HepG2 (cell line): ENCODE results near the gene BTBD1. TPM values are rescaled to one million over a fixed set of nuclear protein-coding genes. Genes with fewer than 3 reads are reported as not detected.

ENCODE experiments used
- ELF4 ChIP-seq: sonication (generic); formaldehyde crosslinking; IDR thresholded peaks from 2 replicates; pipeline ENCODE4 v1.5.0; 2020; ENCODE audit warnings: missing genetic modification reagents, mild to moderate bottlenecking, moderate library complexity, borderline replicate concordance
- HMG20A ChIP-seq: IDR thresholded peaks from 2 replicates; pipeline ENCODE4 v1.6.1; 2016; ENCODE audit warnings: borderline replicate concordance
- KLF11 ChIP-seq: IDR thresholded peaks from 2 replicates; pipeline ENCODE4 v1.6.1; 2016; ENCODE audit warnings: missing compliant biosample characterization
- MTA3 ChIP-seq: sonication (generic); formaldehyde crosslinking; IDR thresholded peaks from 2 replicates; pipeline ENCODE4 v1.4.0; 2020; ENCODE audit warnings: missing genetic modification reagents
- SETDB1 ChIP-seq: sonication (generic); formaldehyde crosslinking; IDR thresholded peaks from 2 replicates; pipeline ENCODE4 v1.5.1; 2020; ENCODE audit warnings: missing genetic modification reagents, mild to moderate bottlenecking, borderline replicate concordance
- ZFYVE20 ChIP-seq: sonication (generic); formaldehyde crosslinking; IDR thresholded peaks from 2 replicates; pipeline ENCODE4 v1.8.0; 2023; ENCODE audit warnings: low read depth, mild to moderate bottlenecking, moderate library complexity, missing genetic modification reagents, borderline replicate concordance
- ZNF224 ChIP-seq: sonication (generic); formaldehyde crosslinking; IDR thresholded peaks from 2 replicates; pipeline ENCODE4 v1.5.0; 2020; ENCODE audit warnings: mild to moderate bottlenecking, missing genetic modification reagents
- ZNF230 ChIP-seq: sonication (generic); formaldehyde crosslinking; IDR thresholded peaks from 2 replicates; pipeline ENCODE4 v1.4.0; 2020; ENCODE audit warnings: mild to moderate bottlenecking, missing genetic modification reagents
- ZNF256 ChIP-seq: sonication (generic); formaldehyde crosslinking; conservative IDR thresholded peaks from 2 replicates; pipeline ENCODE4 v1.4.0; 2020; ENCODE audit warnings: missing genetic modification reagents
- ZNF766 ChIP-seq: sonication (generic); formaldehyde crosslinking; IDR thresholded peaks from 2 replicates; pipeline ENCODE4 v1.5.0; 2020; ENCODE audit warnings: missing genetic modification reagents, borderline replicate concordance
- polyA plus RNA-seq, 8 experiments: library from polyadenylated mRNA; depleted of rRNA in 3 of 8; stranded (reverse) in 7 of 8; unstranded in 1 of 8; fragments of >200 nt; fragmentation: Illumina TruSeq in 4 of 8; extraction: Trizol in 4 of 8; gene quantifications; 2 replicates each; pipeline versions ENCODE4 v1.2.1 to v1.2.3, GENCODE V29; 2011 to 2016; ENCODE audit warnings: low read depth in 4 of 8, missing spikeins in 1 of 8, mixed read lengths in 1 of 8; ENCODE audit not compliant: insufficient read depth in 1 of 8
- total RNA-seq, 5 experiments: library from RNA; depleted of rRNA; stranded (reverse); fragments of >200 nt; fragmentation: Illumina TruSeq; extraction: Trizol; gene quantifications; 2 replicates each; pipeline ENCODE4 v1.2.3, GENCODE V29; 2016; ENCODE audit warnings: low read depth in 1 of 5
- TF ChIP-seq, protein P1 (sequence below): IDR thresholded peaks from 2 replicates; pipeline ENCODE4 v1.6.1; 2016; ENCODE audit warnings: low read depth, missing genetic modification reagents, missing compliant biosample characterization
- TF ChIP-seq, protein P2 (sequence below): sonication (generic); formaldehyde crosslinking; conservative IDR thresholded peaks from 2 replicates; pipeline ENCODE4 v1.4.0; 2020; ENCODE audit warnings: missing genetic modification reagents
- TF ChIP-seq, protein P3 (sequence below): sonication (generic); formaldehyde crosslinking; IDR thresholded peaks from 2 replicates; pipeline ENCODE4 v1.5.1; 2020; ENCODE audit warnings: mild to moderate bottlenecking, missing genetic modification reagents, borderline replicate concordance
- TF ChIP-seq, protein P4 (sequence below): sonication (generic); formaldehyde crosslinking; IDR thresholded peaks from 2 replicates; pipeline ENCODE4 v1.4.0; 2020; ENCODE audit warnings: missing genetic modification reagents, borderline replicate concordance

Gene BTBD1
- total and polyA plus RNA-seq, 2 of the 13 experiments (the other 11 are each of a cell fraction or from before 2014, with no cell fraction given), result 32.1 to 53.9 TPM

DNA sequence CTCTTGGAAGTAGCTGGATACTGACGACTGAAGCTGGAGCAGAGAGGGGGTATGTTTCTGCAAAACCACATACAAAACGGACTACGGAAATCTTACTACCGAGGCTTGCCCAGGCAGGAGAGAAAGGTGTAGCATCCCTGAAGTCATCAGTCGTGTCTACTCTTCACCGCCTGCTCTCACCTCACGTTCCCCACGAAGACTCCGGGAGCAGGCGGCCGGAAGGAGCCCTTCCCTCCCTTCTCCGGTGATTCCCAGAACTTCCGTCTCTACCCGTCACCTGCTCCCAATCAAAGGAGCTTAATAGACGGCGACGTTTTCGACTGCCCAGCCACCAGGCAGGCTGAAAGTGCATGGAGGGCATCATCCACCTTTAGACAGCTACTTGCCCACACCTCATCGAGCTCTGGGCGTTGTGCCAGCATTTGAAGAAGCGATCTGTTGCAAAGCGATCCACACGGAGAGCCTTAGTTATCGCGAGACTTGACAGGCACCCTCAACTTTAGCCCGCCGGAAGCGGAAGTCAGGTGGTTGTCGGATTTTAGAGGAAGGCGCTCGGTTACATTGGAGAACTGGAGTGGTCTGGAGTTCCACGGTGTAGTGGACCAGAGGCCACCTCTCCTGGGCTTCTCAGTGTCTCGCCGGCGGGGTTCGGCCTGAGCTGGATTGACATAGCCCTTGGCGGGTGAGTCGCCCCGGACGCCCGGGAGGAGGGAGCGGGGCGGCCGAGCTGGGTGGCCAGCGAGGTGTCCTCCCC lies 81.2 kb downstream of the BTBD1 start, which contains the start of gene RAMAC (continued):
- TF ChIP-seq, protein P1, sequence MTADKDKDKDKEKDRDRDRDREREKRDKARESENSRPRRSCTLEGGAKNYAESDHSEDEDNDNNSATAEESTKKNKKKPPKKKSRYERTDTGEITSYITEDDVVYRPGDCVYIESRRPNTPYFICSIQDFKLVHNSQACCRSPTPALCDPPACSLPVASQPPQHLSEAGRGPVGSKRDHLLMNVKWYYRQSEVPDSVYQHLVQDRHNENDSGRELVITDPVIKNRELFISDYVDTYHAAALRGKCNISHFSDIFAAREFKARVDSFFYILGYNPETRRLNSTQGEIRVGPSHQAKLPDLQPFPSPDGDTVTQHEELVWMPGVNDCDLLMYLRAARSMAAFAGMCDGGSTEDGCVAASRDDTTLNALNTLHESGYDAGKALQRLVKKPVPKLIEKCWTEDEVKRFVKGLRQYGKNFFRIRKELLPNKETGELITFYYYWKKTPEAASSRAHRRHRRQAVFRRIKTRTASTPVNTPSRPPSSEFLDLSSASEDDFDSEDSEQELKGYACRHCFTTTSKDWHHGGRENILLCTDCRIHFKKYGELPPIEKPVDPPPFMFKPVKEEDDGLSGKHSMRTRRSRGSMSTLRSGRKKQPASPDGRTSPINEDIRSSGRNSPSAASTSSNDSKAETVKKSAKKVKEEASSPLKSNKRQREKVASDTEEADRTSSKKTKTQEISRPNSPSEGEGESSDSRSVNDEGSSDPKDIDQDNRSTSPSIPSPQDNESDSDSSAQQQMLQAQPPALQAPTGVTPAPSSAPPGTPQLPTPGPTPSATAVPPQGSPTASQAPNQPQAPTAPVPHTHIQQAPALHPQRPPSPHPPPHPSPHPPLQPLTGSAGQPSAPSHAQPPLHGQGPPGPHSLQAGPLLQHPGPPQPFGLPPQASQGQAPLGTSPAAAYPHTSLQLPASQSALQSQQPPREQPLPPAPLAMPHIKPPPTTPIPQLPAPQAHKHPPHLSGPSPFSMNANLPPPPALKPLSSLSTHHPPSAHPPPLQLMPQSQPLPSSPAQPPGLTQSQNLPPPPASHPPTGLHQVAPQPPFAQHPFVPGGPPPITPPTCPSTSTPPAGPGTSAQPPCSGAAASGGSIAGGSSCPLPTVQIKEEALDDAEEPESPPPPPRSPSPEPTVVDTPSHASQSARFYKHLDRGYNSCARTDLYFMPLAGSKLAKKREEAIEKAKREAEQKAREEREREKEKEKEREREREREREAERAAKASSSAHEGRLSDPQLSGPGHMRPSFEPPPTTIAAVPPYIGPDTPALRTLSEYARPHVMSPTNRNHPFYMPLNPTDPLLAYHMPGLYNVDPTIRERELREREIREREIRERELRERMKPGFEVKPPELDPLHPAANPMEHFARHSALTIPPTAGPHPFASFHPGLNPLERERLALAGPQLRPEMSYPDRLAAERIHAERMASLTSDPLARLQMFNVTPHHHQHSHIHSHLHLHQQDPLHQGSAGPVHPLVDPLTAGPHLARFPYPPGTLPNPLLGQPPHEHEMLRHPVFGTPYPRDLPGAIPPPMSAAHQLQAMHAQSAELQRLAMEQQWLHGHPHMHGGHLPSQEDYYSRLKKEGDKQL (CRISPR knock-in tag), result no peak
- TF ChIP-seq KLF11 (CRISPR knock-in tag), result peak; percentile 90
- no peak for TF ChIP-seq HMG20A (CRISPR knock-in tag)
- TF ChIP-seq, protein P2, sequence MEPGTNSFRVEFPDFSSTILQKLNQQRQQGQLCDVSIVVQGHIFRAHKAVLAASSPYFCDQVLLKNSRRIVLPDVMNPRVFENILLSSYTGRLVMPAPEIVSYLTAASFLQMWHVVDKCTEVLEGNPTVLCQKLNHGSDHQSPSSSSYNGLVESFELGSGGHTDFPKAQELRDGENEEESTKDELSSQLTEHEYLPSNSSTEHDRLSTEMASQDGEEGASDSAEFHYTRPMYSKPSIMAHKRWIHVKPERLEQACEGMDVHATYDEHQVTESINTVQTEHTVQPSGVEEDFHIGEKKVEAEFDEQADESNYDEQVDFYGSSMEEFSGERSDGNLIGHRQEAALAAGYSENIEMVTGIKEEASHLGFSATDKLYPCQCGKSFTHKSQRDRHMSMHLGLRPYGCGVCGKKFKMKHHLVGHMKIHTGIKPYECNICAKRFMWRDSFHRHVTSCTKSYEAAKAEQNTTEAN (CRISPR knock-in tag), result 0 out of 2 replicates have a peak, but pooled peaks have one; percentile 22
- TF ChIP-seq, protein P3, sequence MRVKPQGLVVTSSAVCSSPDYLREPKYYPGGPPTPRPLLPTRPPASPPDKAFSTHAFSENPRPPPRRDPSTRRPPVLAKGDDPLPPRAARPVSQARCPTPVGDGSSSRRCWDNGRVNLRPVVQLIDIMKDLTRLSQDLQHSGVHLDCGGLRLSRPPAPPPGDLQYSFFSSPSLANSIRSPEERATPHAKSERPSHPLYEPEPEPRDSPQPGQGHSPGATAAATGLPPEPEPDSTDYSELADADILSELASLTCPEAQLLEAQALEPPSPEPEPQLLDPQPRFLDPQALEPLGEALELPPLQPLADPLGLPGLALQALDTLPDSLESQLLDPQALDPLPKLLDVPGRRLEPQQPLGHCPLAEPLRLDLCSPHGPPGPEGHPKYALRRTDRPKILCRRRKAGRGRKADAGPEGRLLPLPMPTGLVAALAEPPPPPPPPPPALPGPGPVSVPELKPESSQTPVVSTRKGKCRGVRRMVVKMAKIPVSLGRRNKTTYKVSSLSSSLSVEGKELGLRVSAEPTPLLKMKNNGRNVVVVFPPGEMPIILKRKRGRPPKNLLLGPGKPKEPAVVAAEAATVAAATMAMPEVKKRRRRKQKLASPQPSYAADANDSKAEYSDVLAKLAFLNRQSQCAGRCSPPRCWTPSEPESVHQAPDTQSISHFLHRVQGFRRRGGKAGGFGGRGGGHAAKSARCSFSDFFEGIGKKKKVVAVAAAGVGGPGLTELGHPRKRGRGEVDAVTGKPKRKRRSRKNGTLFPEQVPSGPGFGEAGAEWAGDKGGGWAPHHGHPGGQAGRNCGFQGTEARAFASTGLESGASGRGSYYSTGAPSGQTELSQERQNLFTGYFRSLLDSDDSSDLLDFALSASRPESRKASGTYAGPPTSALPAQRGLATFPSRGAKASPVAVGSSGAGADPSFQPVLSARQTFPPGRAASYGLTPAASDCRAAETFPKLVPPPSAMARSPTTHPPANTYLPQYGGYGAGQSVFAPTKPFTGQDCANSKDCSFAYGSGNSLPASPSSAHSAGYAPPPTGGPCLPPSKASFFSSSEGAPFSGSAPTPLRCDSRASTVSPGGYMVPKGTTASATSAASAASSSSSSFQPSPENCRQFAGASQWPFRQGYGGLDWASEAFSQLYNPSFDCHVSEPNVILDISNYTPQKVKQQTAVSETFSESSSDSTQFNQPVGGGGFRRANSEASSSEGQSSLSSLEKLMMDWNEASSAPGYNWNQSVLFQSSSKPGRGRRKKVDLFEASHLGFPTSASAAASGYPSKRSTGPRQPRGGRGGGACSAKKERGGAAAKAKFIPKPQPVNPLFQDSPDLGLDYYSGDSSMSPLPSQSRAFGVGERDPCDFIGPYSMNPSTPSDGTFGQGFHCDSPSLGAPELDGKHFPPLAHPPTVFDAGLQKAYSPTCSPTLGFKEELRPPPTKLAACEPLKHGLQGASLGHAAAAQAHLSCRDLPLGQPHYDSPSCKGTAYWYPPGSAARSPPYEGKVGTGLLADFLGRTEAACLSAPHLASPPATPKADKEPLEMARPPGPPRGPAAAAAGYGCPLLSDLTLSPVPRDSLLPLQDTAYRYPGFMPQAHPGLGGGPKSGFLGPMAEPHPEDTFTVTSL (CRISPR knock-in tag), result no peak
- TF ChIP-seq, protein P4, sequence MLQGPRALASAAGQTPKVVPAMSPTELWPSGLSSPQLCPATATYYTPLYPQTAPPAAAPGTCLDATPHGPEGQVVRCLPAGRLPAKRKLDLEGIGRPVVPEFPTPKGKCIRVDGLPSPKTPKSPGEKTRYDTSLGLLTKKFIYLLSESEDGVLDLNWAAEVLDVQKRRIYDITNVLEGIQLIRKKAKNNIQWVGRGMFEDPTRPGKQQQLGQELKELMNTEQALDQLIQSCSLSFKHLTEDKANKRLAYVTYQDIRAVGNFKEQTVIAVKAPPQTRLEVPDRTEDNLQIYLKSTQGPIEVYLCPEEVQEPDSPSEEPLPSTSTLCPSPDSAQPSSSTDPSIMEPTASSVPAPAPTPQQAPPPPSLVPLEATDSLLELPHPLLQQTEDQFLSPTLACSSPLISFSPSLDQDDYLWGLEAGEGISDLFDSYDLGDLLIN (CRISPR knock-in tag), result no peak; the same call in 1 of the 2 replicates
- peak; percentile 79; the same call in 1 of the 2 replicates for TF ChIP-seq ZNF766 (CRISPR knock-in tag)
- peak; percentile 90; the same call in 1 of the 2 replicates for TF ChIP-seq SETDB1 (CRISPR knock-in tag)
- peak; percentile 97 for TF ChIP-seq ZNF224
- peak; percentile 82; the same call in 1 of the 2 replicates for TF ChIP-seq ELF4 (CRISPR knock-in tag)
- peak; percentile 85; the same call in 1 of the 2 replicates for TF ChIP-seq ZNF256
- TF ChIP-seq MTA3, result no peak
- peak; percentile 77; the same call in 1 of the 2 replicates for TF ChIP-seq ZNF230 (CRISPR knock-in tag)
- peak; percentile 44; the same call in 1 of the 2 replicates for TF ChIP-seq ZFYVE20
